ENCODE data around the gene PCDHA8.

- TF ChIP-seq, protein P1, sequence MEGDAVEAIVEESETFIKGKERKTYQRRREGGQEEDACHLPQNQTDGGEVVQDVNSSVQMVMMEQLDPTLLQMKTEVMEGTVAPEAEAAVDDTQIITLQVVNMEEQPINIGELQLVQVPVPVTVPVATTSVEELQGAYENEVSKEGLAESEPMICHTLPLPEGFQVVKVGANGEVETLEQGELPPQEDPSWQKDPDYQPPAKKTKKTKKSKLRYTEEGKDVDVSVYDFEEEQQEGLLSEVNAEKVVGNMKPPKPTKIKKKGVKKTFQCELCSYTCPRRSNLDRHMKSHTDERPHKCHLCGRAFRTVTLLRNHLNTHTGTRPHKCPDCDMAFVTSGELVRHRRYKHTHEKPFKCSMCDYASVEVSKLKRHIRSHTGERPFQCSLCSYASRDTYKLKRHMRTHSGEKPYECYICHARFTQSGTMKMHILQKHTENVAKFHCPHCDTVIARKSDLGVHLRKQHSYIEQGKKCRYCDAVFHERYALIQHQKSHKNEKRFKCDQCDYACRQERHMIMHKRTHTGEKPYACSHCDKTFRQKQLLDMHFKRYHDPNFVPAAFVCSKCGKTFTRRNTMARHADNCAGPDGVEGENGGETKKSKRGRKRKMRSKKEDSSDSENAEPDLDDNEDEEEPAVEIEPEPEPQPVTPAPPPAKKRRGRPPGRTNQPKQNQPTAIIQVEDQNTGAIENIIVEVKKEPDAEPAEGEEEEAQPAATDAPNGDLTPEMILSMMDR (conservative IDR thresholded peaks at IDR 0.05; ENCODE audit: low read depth, low read length) = no peak
- TF ChIP-seq EZH2 (IDR thresholded peaks at IDR 0.05; ENCODE audit: low read length, unreplicated experiment) = no peak
Measured at GRCh38 chr5:140877262-140877581, 36.2 kb downstream of the PCDHA8 start.
